Fibroblast of lung (primary cell): ENCODE measurements around the gene BTG1. TPM values are rescaled to one million over a fixed set of nuclear protein-coding genes. Genes with fewer than 3 reads are reported as not detected.
A peak's percentile ranks its signal among the peaks of the same experiment; 100 is the strongest.

Source experiments
- DNase-seq, 2 donors: peaks; one replicate each; pipeline versions ENCODE4 v3.0.0 to v3.0.0-alpha.2; 2010; ENCODE audit warnings: low read depth in 2 of 2
- H2AFZ ChIP-seq: 2 replicates; pipeline ENCODE4 v1.5.1; 2012; ENCODE audit warnings: low read length, control low read depth, inconsistent platforms
- H3K27ac ChIP-seq: 2 replicates; pipeline ENCODE4 v1.5.1; 2011; ENCODE audit warnings: low read length, control low read depth; ENCODE audit not compliant: insufficient read depth
- H3K27me3 ChIP-seq: 2 replicates; pipeline ENCODE4 v1.5.1; 2011; ENCODE audit warnings: mild to moderate bottlenecking, low read length; ENCODE audit not compliant: control insufficient read depth, insufficient read depth
- H3K36me3 ChIP-seq: 2 replicates; pipeline ENCODE4 v1.5.1; 2011; ENCODE audit warnings: low read length; ENCODE audit not compliant: control insufficient read depth, insufficient read depth
- H3K4me1 ChIP-seq: 2 replicates; pipeline ENCODE4 v1.5.1; 2011; ENCODE audit warnings: low read length; ENCODE audit not compliant: control insufficient read depth, insufficient read depth; ENCODE audit errors: extremely low read depth
- H3K4me2 ChIP-seq: 2 replicates; pipeline ENCODE4 v1.5.1; 2011; ENCODE audit warnings: low read length, control low read depth; ENCODE audit not compliant: insufficient read depth; ENCODE audit errors: extremely low read depth
- H3K4me3 ChIP-seq, 4 experiments: fragments of 200-600 bp in 1 of 4; sonication (generic) in 1 of 4; replicated peaks in 1 of 4; 2 replicates each; pipeline ENCODE4 v1.5.1; 2011 to 2016; ENCODE audit warnings: low read length in 4 of 4, low read depth in 3 of 4, mild to moderate bottlenecking in 3 of 4, control low read depth in 2 of 4, inconsistent platforms in 1 of 4, mixed read lengths in 1 of 4; ENCODE audit not compliant: insufficient read depth in 1 of 4; ENCODE audit errors: control extremely low read depth in 1 of 4
- H3K79me2 ChIP-seq: 2 replicates; pipeline ENCODE4 v1.5.1; 2012; ENCODE audit warnings: mild to moderate bottlenecking, low read length, inconsistent platforms; ENCODE audit not compliant: control insufficient read depth, insufficient read depth
- H3K9ac ChIP-seq: 2 replicates; pipeline ENCODE4 v1.5.1; 2011; ENCODE audit warnings: mild to moderate bottlenecking, low read length, control low read depth; ENCODE audit not compliant: insufficient read depth
- H3K9me3 ChIP-seq: 2 replicates; pipeline ENCODE4 v1.5.1; 2012; ENCODE audit warnings: low read depth, low read length; ENCODE audit not compliant: control insufficient read depth, insufficient read depth
- H4K20me1 ChIP-seq: 2 replicates; pipeline ENCODE4 v1.5.1; 2011; ENCODE audit warnings: low read length; ENCODE audit not compliant: control insufficient read depth, insufficient read depth; ENCODE audit errors: extremely low read depth
- CTCF ChIP-seq, 2 donors: IDR thresholded peaks in 1 of 2; conservative IDR thresholded peaks in 1 of 2; 1 replicate in 1 of 2; 2 replicates in 1 of 2; pipeline ENCODE4 v1.5.1; 2011 to 2012; ENCODE audit warnings: low read length in 2 of 2, control low read depth in 1 of 2, inconsistent platforms in 1 of 2, low read depth in 1 of 2, mild to moderate bottlenecking in 1 of 2
- EZH2 ChIP-seq: IDR thresholded peaks from 2 replicates; pipeline ENCODE4 v1.5.1; 2012; ENCODE audit warnings: low read length, control low read depth, mild to moderate bottlenecking; ENCODE audit errors: missing control alignments
- polyA minus RNA-seq: library from RNA; depleted of rRNA, polyadenylated mRNA; stranded (reverse); fragments of >200 nt; gene quantifications from 2 replicates; pipeline ENCODE4 v1.2.3, GENCODE V29; 2011; ENCODE audit warnings: low replicate concordance
- polyA plus RNA-seq, 2 donors: library from polyadenylated mRNA; depleted of rRNA in 1 of 2; stranded (reverse) in 1 of 2; unstranded in 1 of 2; fragments of >200 nt; gene quantifications; 2 replicates each; pipeline ENCODE4 v1.2.1, GENCODE V29; 2011 to 2012; ENCODE audit warnings: missing spikeins in 1 of 2
- total RNA-seq: library from RNA; depleted of rRNA; stranded (reverse); fragments of >200 nt; gene quantifications from 2 replicates; pipeline ENCODE4 v1.2.1, GENCODE V29; 2014

The BTG1 gene
- total RNA-seq, result 13.4 and 18.2 TPM in 2 replicates
- polyA plus RNA-seq, result 23.1 and 32.2 TPM in 2 replicates
- 30.1 and 33.3 TPM in 2 replicates for polyA plus RNA-seq (2012)
- polyA minus RNA-seq, result 91.7 and 126 TPM in 2 replicates

DNA sequence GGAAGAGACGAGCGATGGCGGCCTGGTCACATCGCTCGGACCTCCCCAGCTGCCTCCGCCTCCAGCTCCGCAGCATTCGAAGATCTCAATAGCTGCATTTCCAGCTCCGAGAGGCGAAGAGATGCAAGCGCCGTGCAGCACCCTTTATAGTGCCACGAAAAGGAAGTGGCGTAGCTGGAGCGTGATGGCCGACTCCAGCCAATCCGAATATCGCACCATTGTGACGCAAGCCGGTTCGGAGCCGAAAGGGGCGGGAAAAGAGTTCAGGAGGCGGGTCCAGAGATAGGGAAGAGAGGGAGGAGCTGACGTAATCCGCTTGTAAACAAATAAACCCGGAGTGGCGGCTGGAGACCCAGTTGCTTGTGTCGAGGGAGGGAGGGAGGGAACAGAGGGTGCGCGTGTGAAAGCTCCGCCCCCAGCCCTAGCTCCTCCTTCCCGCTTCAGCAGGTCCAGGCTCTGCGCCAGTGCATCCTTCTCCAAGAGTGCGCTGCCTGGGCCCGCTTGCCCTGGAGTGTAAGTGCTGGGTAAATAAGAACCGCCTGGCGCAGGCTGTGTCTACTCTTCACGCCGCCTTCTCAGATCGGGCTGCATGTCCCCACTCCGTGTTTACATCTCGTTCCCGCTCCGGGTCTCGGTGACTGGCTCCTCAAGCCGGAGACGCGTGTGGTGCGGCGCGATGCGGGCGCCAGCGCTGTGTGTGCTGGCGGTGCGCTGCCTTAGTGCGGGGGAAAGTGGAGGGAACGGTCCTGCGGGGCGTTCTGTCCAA, at the start of gene BTG1:
BTG1 (minus strand) TSS at position 116 of the 766 bp plus-strand sequence. CDS start 311 bp downstream, outside the sequence.
- peak within 1 kb of the TSS; percentile 99 for H2AFZ ChIP-seq
- H3K4me2 ChIP-seq, result peak within 1 kb of the TSS; percentile 81
- no peaks in the 10 kb centered on the region for H3K36me3 ChIP-seq
- peak within 1 kb of the TSS; percentile 93 for H3K27ac ChIP-seq
- TF ChIP-seq EZH2 (no peak), CTCF (conservative IDR thresholded peaks at IDR 0.05 in 1 of 2, IDR thresholded peaks at IDR 0.05 in 1 of 2; ENCODE audit: low read depth in 1 of 2, low read length in 2 of 2) (no peak)
- H3K9ac ChIP-seq, result peak within 1 kb of the TSS; percentile 94
- H3K79me2 ChIP-seq, result peaks cover 44% of the 10 kb centered on the region
- H3K4me3 ChIP-seq, result peak within 1 kb of the TSS; percentile 82 to 99 (median 86)
- peak; percentile 100 for DNase-seq
- no peaks in the 10 kb centered on the region for H3K9me3 ChIP-seq
- no peaks in the 10 kb centered on the region for H3K4me1 ChIP-seq
- no peaks in the 10 kb centered on the region for H4K20me1 ChIP-seq
- H3K27me3 ChIP-seq, result no peaks in the 10 kb centered on the region

DNA sequence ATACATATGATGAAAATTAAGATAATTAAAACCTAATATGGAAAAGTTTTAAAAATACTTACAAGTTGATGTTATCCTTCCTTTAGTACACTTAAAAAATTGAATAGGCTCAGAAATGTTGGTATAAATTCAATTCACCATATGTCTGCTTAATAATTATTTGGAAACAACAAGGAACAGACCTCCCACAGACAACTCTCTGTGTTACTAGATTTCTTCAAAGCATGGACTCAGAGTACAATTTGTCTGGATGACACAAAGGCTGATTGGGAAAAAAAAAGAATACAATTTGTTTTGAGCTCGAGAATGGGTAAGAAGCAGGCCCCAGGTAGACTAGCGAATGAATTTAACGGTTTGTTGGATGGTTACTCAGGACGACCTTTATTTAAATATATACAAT, 48.9 kb upstream of the BTG1 start:
- H3K4me3 ChIP-seq, result no peak overlapping the region
- H3K27ac ChIP-seq, result no peak overlapping the region
- no peaks in the 10 kb centered on the region for H3K9me3 ChIP-seq
- H3K4me1 ChIP-seq, result no peaks in the 10 kb centered on the region
- no peak overlapping the region for H2AFZ ChIP-seq
- H3K36me3 ChIP-seq, result no peaks in the 10 kb centered on the region
- H4K20me1 ChIP-seq, result no peaks in the 10 kb centered on the region
- H3K79me2 ChIP-seq, result no peaks in the 10 kb centered on the region
- no peak overlapping the region for H3K9ac ChIP-seq
- TF ChIP-seq EZH2 (no peak), CTCF (conservative IDR thresholded peaks at IDR 0.05 in 1 of 2, IDR thresholded peaks at IDR 0.05 in 1 of 2; ENCODE audit: low read depth in 1 of 2, low read length in 2 of 2) (no peak)
- H3K4me2 ChIP-seq, result no peak overlapping the region
- no peak for DNase-seq
- no peaks in the 10 kb centered on the region for H3K27me3 ChIP-seq

GRCh38 chr12:92193846-92194245, 48.2 kb upstream of the BTG1 start:
- no peaks in the 10 kb centered on the region for H4K20me1 ChIP-seq
- no peak overlapping the region for H3K27ac ChIP-seq
- no peaks in the 10 kb centered on the region for H3K4me1 ChIP-seq
- no peak overlapping the region for H2AFZ ChIP-seq
- H3K4me3 ChIP-seq, result no peak overlapping the region
- no peak overlapping the region for H3K4me2 ChIP-seq
- H3K36me3 ChIP-seq, result no peaks in the 10 kb centered on the region
- H3K9me3 ChIP-seq, result no peaks in the 10 kb centered on the region
- H3K79me2 ChIP-seq, result no peaks in the 10 kb centered on the region
- H3K9ac ChIP-seq, result no peak overlapping the region
- no peaks in the 10 kb centered on the region for H3K27me3 ChIP-seq
- TF ChIP-seq EZH2 (no peak), CTCF (conservative IDR thresholded peaks at IDR 0.05 in 1 of 2, IDR thresholded peaks at IDR 0.05 in 1 of 2; ENCODE audit: low read depth in 1 of 2, low read length in 2 of 2) (no peak)
- no peak for DNase-seq
